HG03521 (cell line): ENCODE results near the gene B4GALT3.

Experiments
- ATAC-seq: cut with Tn5 transposase; IDR thresholded peaks from one replicate; pipeline ENCODE4 v1.9.1; 2021; ENCODE audit warnings: mild to moderate bottlenecking, moderate library complexity; ENCODE audit not compliant: unreplicated experiment

Gene B4GALT3

DNA sequence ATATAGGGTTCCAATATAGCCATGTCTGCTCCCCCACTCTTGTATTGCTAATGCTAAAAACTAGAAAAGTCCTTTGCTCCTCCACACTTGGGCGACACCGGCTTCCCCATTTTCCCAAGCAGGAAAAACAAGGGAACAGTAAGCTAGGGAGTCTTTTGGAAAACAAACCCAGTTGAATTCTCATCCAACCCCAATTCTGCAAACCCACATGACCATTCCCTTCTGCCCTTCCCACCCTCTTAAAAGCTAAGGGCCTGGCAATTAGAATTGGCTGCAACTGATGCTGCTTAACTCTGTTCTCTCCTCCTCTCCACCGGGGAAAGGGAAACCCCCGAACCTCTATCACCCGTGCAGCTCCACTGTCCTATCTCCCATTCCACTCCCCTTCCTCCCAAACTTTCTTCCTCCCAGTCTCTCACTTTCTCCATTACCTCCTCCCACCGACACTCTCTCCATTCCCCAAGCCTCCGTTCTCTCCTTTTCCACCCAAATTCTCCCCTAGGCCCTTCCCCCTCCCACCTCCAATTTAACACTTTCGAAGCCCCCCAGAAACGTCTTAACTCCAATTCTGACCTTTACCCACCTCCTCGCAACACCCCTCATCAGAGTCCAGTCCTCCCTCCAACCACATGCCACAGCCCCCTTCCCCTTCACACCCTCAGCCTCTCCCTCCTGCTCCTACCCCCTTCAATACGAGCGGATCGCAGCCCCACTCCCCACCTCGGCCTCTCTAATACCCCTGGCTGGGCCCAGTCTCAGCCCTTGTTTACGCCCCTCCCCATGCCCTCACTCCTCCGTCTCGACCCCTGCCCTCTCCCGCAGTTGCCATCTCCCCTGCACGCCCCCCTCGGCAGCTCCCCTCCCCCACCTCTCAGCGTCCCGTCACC, 45.5 kb downstream of the B4GALT3 start:
- no peak for ATAC-seq

DNA sequence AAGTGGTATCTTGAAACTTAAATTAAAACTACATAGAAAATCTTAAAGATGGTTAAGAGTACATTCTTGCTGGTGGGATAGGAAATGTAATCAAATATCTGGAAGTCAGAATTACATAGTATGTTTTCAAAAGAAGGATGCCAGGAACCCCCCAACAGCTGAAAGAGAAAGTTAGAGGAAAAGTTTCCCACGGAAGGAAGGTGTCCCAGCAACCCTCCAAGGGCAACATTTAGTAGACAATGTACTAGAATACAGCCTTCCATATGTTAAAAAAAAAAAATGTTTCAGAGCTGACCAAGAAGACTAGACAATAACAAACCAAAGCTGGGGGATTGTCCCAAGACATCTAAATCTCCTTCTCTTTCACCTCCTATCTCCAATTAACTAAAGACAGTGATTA, 47.0 kb downstream of the B4GALT3 start:
- no peak for ATAC-seq

DNA sequence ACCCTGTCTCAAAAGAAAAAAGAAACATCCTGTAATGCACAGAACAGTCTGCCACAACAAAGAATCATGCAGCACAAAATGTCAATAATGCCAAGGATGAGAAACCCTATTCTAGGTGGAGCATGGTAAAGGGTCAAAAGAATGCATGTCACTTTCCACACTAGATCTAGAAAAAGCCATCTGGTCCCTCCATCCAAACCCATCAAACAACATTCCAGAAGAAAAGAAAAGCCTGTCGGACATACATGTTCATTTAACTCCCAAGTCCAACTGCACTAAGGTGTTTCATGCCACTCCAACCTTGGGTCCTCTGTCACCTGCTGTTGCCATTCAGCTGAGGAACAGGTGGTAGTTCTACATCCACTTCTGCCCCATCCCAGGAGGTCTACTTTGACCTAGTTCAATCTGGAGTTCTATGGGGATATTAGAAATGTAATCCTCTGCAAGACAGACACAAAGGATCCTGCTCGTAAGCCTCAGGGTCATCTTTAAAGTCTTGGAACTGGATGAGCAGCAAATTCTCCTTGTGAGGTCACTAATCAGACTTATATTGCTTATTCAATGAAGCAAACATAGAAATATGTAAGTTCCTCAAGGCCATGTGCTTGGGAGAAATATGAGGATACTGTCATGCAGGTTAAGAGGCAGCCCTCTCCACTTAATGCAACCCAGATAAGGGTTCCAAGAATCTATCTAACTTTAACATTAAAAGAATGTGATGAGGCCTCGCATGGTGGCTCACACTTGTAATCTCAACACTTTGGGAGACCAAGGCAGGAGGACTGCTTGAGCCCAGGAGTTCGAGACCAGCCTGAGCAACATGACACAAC, 48.5 kb downstream of the B4GALT3 start:
- ATAC-seq = no peak

DNA sequence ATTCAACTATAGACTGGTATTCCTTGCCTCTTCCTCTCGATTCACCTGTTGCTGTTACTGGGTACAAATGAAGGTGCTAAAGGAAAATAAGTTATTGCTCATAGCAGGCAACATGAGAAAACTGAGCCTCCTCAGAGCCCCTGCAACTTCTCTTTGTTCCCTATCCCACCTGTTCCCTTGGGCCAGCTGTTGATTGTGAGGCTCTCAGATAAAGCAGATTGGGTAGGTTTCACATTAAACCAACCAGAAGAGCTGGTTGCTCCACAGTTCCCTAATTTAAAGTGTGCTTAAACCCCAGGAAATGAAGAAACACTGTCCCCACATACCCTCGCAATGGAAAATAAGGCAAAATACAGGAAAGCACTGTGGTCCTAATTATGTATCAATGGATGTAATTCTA, 49.7 kb downstream of the B4GALT3 start:
- ATAC-seq = no peak

DNA sequence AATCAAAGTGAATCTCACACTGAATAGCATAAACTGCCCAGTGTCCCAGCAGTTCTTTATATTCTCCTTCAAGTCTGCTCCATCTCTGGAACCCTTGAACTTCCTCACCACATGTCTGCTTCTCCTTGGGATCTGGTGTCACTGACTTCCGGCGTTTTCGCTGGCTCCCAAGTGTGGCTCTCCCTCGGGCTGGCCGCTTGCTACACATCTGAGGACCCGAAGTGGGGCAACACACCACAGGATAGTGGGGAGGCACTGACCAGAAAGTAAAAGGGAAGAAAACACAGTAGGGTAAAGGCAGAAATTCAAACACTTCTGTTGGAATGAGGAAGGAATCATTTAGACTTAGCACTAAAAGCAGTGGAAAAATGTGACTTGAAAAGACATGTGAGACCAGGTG, 54.3 kb downstream of the B4GALT3 start:
- ATAC-seq = no peak

DNA sequence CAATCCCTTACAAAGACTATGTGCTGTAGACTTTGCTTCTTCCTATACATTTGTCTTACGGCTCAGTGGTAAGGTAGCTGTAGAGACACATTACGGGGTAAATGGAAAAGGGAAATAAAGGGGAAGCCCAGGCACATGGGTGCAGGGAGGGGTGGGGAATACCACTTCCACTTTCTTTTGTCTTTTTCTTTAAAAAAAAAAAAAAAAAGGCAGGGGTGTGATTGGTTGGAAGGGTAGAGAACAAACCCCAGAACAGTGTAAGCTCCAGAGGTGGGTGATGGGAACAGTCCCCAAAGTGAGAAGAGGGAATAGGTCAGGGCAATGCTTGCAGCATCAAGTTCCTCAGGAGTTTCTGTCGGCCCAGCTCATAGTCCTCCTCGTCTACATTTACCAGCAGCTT, 55.5 kb downstream of the B4GALT3 start:
- no peak for ATAC-seq
